ENCODE results near the gene ATG13. TPM values are rescaled to one million over a fixed set of nuclear protein-coding genes. Genes with fewer than 3 reads are reported as not detected.
A peak's percentile ranks its signal among the peaks of the same experiment; 100 is the strongest.

ATG13 gene
- total RNA-seq, 4 donors from 2014 or later, result 68.8 to 94.3 (median 90.2) TPM

DNA sequence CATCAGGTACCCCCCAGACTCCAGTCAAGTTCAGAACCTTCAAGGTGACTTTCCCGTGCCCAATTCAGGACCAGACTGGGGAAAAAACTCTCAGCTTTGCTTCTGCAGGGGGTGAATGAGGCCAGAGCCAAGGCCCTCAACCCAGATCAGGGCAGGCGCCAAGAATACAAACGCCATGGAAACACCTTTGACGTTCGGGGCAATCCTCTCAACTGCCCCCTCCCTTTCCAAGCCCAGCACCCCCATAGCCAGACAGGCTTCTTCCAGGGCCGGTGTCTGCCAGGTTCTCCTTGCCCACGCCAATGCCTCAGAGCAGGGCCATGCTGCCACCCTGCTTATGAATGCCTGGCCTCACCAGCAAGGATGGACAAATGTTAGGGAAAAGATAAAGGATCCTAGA, 77.3 kb downstream of the ATG13 start:
- no peak for DNase-seq (ENCODE audit: low spot score in 2 of 2)
- Histone ChIP-seq H3K4me1 (peaks cover 58% of the 10 kb centered on the region), H3K36me3 (peaks cover 59% of the 10 kb centered on the region), H3K9me3 (no peaks in the 10 kb centered on the region), H3K4me3 (no peak overlapping the region), H3K27ac (peak overlapping the region; percentile 70), H3K27me3 (no peaks in the 10 kb centered on the region)
- WGBS, result 90% methylated on average over 7 of the region's 7 CpGs
- TF ChIP-seq EP300 (IDR thresholded peaks at IDR 0.05) (no peak), POLR2AphosphoS5 (IDR thresholded peaks at IDR 0.05) (no peak), POLR2A (IDR thresholded peaks at IDR 0.05) (no peak)
- TF ChIP-seq, protein P1, sequence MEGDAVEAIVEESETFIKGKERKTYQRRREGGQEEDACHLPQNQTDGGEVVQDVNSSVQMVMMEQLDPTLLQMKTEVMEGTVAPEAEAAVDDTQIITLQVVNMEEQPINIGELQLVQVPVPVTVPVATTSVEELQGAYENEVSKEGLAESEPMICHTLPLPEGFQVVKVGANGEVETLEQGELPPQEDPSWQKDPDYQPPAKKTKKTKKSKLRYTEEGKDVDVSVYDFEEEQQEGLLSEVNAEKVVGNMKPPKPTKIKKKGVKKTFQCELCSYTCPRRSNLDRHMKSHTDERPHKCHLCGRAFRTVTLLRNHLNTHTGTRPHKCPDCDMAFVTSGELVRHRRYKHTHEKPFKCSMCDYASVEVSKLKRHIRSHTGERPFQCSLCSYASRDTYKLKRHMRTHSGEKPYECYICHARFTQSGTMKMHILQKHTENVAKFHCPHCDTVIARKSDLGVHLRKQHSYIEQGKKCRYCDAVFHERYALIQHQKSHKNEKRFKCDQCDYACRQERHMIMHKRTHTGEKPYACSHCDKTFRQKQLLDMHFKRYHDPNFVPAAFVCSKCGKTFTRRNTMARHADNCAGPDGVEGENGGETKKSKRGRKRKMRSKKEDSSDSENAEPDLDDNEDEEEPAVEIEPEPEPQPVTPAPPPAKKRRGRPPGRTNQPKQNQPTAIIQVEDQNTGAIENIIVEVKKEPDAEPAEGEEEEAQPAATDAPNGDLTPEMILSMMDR (IDR thresholded peaks at IDR 0.05), result no peak

DNA sequence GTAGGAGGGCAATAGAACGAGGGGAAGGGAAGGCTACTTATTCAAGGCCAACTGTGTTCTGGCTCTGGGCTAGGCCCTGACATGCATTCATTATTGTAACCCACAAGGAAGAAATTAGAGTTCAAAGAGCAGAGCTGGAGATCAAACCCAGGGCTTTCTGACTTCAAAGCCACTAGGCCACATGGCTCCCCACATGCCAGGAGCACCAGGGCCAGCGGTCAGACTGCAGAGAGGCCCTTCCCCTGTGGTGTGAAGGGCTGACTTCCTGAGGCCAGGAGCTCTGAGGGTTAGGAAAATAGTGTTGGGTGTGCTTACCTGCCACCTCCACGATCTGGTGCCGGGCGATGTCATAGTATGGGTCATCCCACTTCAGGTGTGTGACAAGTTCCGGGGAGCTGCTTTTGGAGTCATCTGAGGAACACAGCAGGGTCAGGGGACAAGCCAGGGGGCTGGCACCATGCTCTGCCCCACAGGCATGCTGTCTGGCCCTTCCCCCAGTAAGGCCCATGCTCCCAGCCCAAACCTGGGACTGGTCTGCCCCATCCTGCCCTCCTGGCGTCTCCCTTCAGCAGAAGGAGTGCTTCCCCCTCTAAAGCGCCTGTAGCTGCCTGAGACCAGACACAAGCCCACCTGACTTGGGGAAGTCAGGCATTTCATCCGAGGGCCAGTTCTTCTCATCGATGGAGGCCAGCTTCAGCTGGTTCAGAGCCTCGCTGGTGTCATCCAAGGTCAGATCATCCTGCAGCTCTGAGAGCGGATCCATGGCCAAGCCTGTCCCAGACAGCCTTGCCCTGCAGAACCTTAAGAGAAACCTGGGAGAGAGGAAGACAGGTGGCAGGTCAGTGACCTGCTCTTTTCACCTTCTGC, 78.2 kb downstream of the ATG13 start:
- no peak for DNase-seq (ENCODE audit: low spot score in 2 of 2)
- Histone ChIP-seq H3K9me3 (no peaks in the 10 kb centered on the region), H3K27ac (peak overlapping the region; percentile 70), H3K27me3 (no peaks in the 10 kb centered on the region), H3K4me3 (no peak overlapping the region), H3K36me3 (peaks cover 51% of the 10 kb centered on the region), H3K4me1 (peaks cover 62% of the 10 kb centered on the region)
- TF ChIP-seq EP300 (IDR thresholded peaks at IDR 0.05) (no peak), POLR2AphosphoS5 (IDR thresholded peaks at IDR 0.05) (no peak), POLR2A (IDR thresholded peaks at IDR 0.05) (no peak)
- TF ChIP-seq, protein P1 (IDR thresholded peaks at IDR 0.05), result no peak
- 61% methylated on average over 6 of the region's 12 CpGs for WGBS

DNA sequence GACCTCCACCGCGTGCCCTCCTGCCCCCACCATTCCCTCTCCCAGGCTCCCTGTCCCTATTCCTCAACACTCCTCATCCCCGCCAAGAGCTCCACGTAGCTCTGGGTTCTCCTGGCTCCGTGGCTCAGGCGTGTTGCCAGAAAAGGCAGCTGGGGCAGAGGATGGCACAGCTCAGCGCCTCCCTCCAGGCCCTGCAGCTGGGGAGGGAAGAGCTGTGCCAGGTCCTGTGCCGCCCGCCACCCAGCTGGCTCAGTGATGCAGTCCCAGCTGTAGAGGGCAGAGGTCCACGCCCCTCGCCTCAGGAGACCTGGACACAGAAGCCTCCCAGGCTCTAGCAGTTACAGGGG, 78.8 kb downstream of the ATG13 start:
- no peaks in the 10 kb centered on the region for H3K27me3 ChIP-seq
- WGBS, result 50% methylated on average over 11 of the region's 11 CpGs
- H3K4me3 ChIP-seq, result no peak overlapping the region
- H3K9me3 ChIP-seq, result no peaks in the 10 kb centered on the region
- TF ChIP-seq POLR2A (IDR thresholded peaks at IDR 0.05), result no peak
- TF ChIP-seq EP300 (IDR thresholded peaks at IDR 0.05), result no peak
- TF ChIP-seq, protein P1 (IDR thresholded peaks at IDR 0.05), result no peak
- TF ChIP-seq POLR2AphosphoS5 (IDR thresholded peaks at IDR 0.05), result no peak
- H3K27ac ChIP-seq, result peak overlapping the region; percentile 70
- H3K36me3 ChIP-seq, result peaks cover 47% of the 10 kb centered on the region
- DNase-seq (ENCODE audit: low spot score in 2 of 2), result no peak
- peaks cover 63% of the 10 kb centered on the region for H3K4me1 ChIP-seq

DNA sequence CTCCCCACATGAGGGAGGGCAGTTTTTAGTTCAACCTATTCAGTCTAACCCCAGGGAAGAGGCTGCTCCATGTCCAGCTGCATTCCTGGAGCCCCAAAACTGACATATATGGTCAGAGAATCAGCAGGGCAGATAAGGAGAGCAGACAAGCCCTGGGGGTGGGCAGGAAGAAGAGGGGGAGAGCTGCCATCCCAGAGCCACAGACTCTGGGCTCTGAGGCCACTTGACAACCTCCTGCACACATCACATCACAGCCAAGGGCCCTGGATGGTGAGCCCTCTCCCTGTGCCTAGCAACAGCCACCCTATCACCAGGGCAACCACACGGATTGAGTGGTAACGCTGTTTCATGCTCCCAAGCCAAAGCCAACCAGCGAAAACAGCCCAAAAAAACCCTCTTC, 80.0 kb downstream of the ATG13 start:
- H3K27ac ChIP-seq, result peak overlapping the region; percentile 1
- peaks cover 39% of the 10 kb centered on the region for H3K36me3 ChIP-seq
- H3K4me3 ChIP-seq, result no peak overlapping the region
- no peak for TF ChIP-seq EP300 (IDR thresholded peaks at IDR 0.05)
- TF ChIP-seq, protein P1 (IDR thresholded peaks at IDR 0.05), result no peak
- no peak for TF ChIP-seq POLR2A (IDR thresholded peaks at IDR 0.05)
- TF ChIP-seq POLR2AphosphoS5 (IDR thresholded peaks at IDR 0.05), result no peak
- H3K9me3 ChIP-seq, result no peaks in the 10 kb centered on the region
- peaks cover 73% of the 10 kb centered on the region for H3K4me1 ChIP-seq
- no peak for DNase-seq (ENCODE audit: low spot score in 2 of 2)
- H3K27me3 ChIP-seq, result no peaks in the 10 kb centered on the region
- WGBS, result 75% methylated on average over 3 of the region's 3 CpGs

DNA sequence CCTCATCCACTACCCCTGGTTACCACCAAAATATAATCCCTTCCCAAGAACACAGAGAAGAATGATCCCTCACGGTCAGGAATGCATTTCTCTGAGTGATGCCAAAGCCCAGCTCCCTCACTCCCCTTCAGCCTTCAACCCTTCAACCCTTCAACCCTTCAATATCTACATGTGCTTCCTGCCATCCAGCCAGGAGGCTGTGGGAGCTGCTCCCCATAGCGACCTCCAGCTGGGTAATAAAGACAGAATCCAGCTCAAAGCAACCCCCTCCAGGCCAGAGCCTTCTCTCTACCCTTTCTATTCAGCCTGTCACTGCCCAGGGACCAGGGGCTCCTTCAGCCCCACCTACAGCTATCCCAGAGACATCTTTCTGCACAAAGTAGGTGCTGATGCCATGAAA, 80.4 kb downstream of the ATG13 start:
- Histone ChIP-seq H3K27ac (no peak overlapping the region), H3K4me1 (peaks cover 77% of the 10 kb centered on the region)
- no peak for TF ChIP-seq POLR2A (IDR thresholded peaks at IDR 0.05)
- no peak for TF ChIP-seq EP300 (IDR thresholded peaks at IDR 0.05)
- TF ChIP-seq, protein P1 (IDR thresholded peaks at IDR 0.05), result no peak
- TF ChIP-seq POLR2AphosphoS5 (IDR thresholded peaks at IDR 0.05), result no peak

More for the DNA sequence above, 80.4 kb downstream of the ATG13 start:
- DNase-seq (ENCODE audit: low spot score in 2 of 2), result no peak
- no peaks in the 10 kb centered on the region for H3K27me3 ChIP-seq
- no peak overlapping the region for H3K4me3 ChIP-seq
- WGBS, result 53% methylated on average over 2 of the region's 2 CpGs
- H3K9me3 ChIP-seq, result no peaks in the 10 kb centered on the region
- H3K36me3 ChIP-seq, result peaks cover 39% of the 10 kb centered on the region
